GM12878 (cell line): Measurements from ENCODE around the gene SOX6.

ENCODE experiments used
- CBX3 ChIP-seq: fragments of 200-600 bp; sonication (generic); IDR thresholded peaks from 2 replicates; pipeline ENCODE4 v1.6.1; 2016; ENCODE audit warnings: low read depth, borderline replicate concordance
- CTCF ChIP-seq, 3 experiments: IDR thresholded peaks in 2 of 3; conservative IDR thresholded peaks in 1 of 3; 2 replicates each; pipeline ENCODE4 v1.5.1; 2011; ENCODE audit warnings: low read depth in 3 of 3, low read length in 3 of 3, mild to moderate bottlenecking in 3 of 3, control low read depth in 2 of 3, moderate library complexity in 2 of 3, inconsistent platforms in 1 of 3, mixed read lengths in 1 of 3; ENCODE audit not compliant: control insufficient read depth in 2 of 3, insufficient read depth in 1 of 3; ENCODE audit errors: extremely low read depth in 1 of 3
- EZH2 ChIP-seq: IDR thresholded peaks from 2 replicates; pipeline ENCODE4 v1.6.1; 2012; ENCODE audit warnings: low read depth, mild to moderate bottlenecking, control low read depth, inconsistent platforms, low read length, borderline replicate concordance; ENCODE audit not compliant: control insufficient read depth
- IRF3 ChIP-seq: fragments of 450-650 bp; IDR thresholded peaks from 2 replicates; pipeline ENCODE4 v1.6.1; 2014; ENCODE audit warnings: mild to moderate bottlenecking
- MAX ChIP-seq: IDR thresholded peaks from 2 replicates; pipeline ENCODE4 v1.6.1; 2012; ENCODE audit warnings: low read depth, low read length, improper control_type of control experiment
- NFIC ChIP-seq: IDR thresholded peaks from 2 replicates; pipeline ENCODE4 v1.6.1; 2012; ENCODE audit warnings: low read depth, mild to moderate bottlenecking, inconsistent platforms, low read length, moderate library complexity
- PML ChIP-seq: IDR thresholded peaks from 2 replicates; pipeline ENCODE4 v1.6.1; 2012; ENCODE audit warnings: low read length, inconsistent platforms
- RAD21 ChIP-seq: IDR thresholded peaks from 2 replicates; pipeline ENCODE4 v1.6.1; 2011; ENCODE audit warnings: mild to moderate bottlenecking, low read depth, low read length, moderate library complexity; ENCODE audit not compliant: insufficient read depth
- SMC3 ChIP-seq: IDR thresholded peaks from 2 replicates; pipeline ENCODE4 v1.6.1; 2011; ENCODE audit warnings: low read length, improper control_type of control experiment, borderline replicate concordance
- TAF1 ChIP-seq: IDR thresholded peaks from 2 replicates; pipeline ENCODE4 v1.6.1; 2011; ENCODE audit warnings: mild to moderate bottlenecking, low read depth, low read length, borderline replicate concordance

- TF ChIP-seq EZH2: no peak
- TF ChIP-seq SMC3: no peak
- no peak for TF ChIP-seq RAD21
- no peak for TF ChIP-seq CTCF (IDR thresholded peaks at IDR 0.05 in 2 of 3, conservative IDR thresholded peaks at IDR 0.05 in 1 of 3; ENCODE audit: control insufficient read depth in 2 of 3, extremely low read depth in 1 of 3, insufficient read depth in 1 of 3, low read depth in 3 of 3, low read length in 3 of 3)
- no peak for TF ChIP-seq NFIC
- TF ChIP-seq TAF1: no peak
- TF ChIP-seq MAX: no peak
- no peak for TF ChIP-seq IRF3
- TF ChIP-seq PML: no peak
- TF ChIP-seq CBX3: no peak
Measured at GRCh38 chr11:15991215-15991614, 365.1 kb downstream of the SOX6 start.
